Spinal cord (tissue), 10 donors: ENCODE results near the gene IQSEC2. TPM values are rescaled to one million over a fixed set of nuclear protein-coding genes. Genes with fewer than 3 reads are reported as not detected.

Experiments
- DNase-seq, 6 donors: peaks; one replicate each; pipeline versions ENCODE4 v3.0.0 to v3.0.0-alpha.2; 2013 to 2015; ENCODE audit warnings: low spot score in 6 of 6, low read depth in 4 of 6
- H3K27ac ChIP-seq: one replicate; pipeline ENCODE4 v1.5.1; 2013; ENCODE audit warnings: low read depth, low read length, control low read depth
- H3K27me3 ChIP-seq: one replicate; pipeline ENCODE4 v1.6.1; 2013; ENCODE audit warnings: low read length; ENCODE audit not compliant: control insufficient read depth, insufficient read depth
- H3K36me3 ChIP-seq: one replicate; pipeline ENCODE4 v1.6.1; 2013; ENCODE audit warnings: low read length; ENCODE audit not compliant: control insufficient read depth, insufficient read depth
- H3K4me1 ChIP-seq: one replicate; pipeline ENCODE4 v1.6.1; 2013; ENCODE audit warnings: low read length; ENCODE audit not compliant: control insufficient read depth, insufficient read depth
- H3K4me3 ChIP-seq: one replicate; pipeline ENCODE4 v1.5.1; 2013; ENCODE audit warnings: low read depth, low read length, control low read depth
- H3K9me3 ChIP-seq: one replicate; pipeline ENCODE4 v1.6.1; 2013; ENCODE audit warnings: low read length; ENCODE audit not compliant: control insufficient read depth, insufficient read depth
- WGBS: methylation state at CpG from one replicate; pipeline ENCODE4 v1.1.5; 2013; ENCODE audit warnings: missing lambda C conversion rate; ENCODE audit not compliant: insufficient coverage; 5-methylcytosine and 5-hydroxymethylcytosine counted together
- polyA plus RNA-seq, 2 donors: library from polyadenylated mRNA; unstranded; fragments of 120-200 nt; gene quantifications; one replicate each; pipeline ENCODE4 v1.2.1, GENCODE V29; 2013; ENCODE audit not compliant: insufficient read length in 2 of 2
- total RNA-seq, 2 donors: library from RNA; depleted of rRNA in 1 of 2; stranded (reverse); fragments of 120-200 nt in 1 of 2; fragments of >200 nt in 1 of 2; gene quantifications; one replicate each; pipeline versions ENCODE4 v1.2.3 to v1.2.4, GENCODE V29; 2013 to 2014
- donor health status: healthy.

Gene IQSEC2
- total and polyA plus RNA-seq, 4 donors, result 11.8 to 47.8 (median 28.8) TPM

DNA sequence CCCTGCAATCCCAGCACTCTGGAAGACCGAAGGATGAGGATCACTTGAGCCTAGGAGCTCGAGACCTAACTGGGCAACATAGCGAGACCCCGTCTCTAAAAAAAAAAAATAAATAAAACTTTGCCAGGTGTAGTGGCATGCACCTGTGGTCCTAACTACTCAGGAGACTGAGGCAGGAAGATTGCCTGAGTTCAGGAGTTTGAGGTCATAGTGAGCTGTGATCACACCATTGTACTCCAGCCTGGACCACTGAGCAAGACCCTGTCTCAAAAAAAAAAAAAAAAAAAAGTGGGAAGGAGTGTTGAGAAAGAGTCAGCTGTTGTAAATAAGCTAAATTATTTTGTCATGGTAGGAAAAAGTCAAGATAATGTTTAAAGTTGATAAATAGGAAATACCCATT is 27.5 kb upstream of the IQSEC2 start:
- peaks cover 8% of the 10 kb centered on the region for H3K4me1 ChIP-seq
- H3K4me3 ChIP-seq, result no peak overlapping the region
- no peak for DNase-seq
- peaks cover 2% of the 10 kb centered on the region for H3K36me3 ChIP-seq
- no peaks in the 10 kb centered on the region for H3K9me3 ChIP-seq
- peaks cover 25% of the 10 kb centered on the region for H3K27me3 ChIP-seq
- H3K27ac ChIP-seq, result no peak overlapping the region
- 86% methylated on average over 1 of the region's 4 CpGs for WGBS

DNA sequence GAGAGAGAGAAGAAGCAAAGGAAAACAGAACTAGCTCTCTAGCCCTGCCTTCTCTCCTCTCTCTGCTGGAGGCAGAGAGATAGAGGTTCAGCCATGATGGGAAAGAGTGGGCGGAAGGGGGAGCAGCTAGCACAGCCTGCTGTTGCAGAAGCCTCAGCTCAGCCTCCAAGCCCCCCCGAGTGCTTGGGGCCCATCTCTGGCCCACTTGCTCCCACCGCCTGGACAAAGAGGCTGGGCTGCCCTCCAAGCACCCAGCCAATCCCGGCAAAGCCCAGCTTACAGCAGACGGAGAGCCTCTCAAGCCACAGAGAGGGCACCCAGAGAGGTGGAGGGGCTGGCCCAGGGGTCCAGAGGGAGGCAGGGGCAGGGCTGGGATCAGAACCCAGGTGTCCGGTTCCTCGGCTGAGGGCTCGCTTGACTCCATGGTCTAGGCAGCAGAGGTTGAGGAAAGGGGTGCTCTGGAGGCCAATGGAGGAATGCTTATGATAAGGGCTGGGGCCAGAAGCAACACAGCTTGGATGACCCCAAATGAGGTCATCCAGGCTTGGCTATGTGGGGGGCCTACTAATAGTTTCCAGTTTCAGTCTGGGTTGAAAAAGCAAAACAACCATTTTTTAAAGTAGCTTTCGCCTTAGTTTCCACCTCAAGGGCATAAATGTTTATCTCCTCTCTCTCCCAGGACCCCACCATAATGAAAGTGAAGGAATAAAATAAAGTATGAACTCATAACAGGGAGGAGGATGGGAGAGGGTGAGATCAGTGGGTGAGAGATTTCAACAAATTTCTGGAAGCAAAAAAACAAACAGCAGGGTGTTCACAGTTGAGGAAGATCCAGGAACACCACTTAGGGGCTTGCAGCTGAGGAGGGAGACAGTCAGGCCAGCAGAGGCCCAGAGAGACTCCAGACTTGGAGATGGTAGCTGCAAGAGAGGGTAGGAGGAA is 24.9 kb upstream of the IQSEC2 start:
- Histone ChIP-seq H3K9me3 (no peaks in the 10 kb centered on the region), H3K27ac (peak overlapping the region; percentile 29), H3K36me3 (peaks cover 2% of the 10 kb centered on the region), H3K27me3 (peaks cover 22% of the 10 kb centered on the region), H3K4me1 (peaks cover 8% of the 10 kb centered on the region), H3K4me3 (no peak overlapping the region)
- 64% methylated on average over 8 of the region's 9 CpGs for WGBS
- peak in 1 of 6 donors; percentile 55 for DNase-seq

GRCh38 chrX:53305219-53305995 is 24.0 kb upstream of the IQSEC2 start:
- Histone ChIP-seq H3K4me3 (no peak overlapping the region), H3K9me3 (no peaks in the 10 kb centered on the region), H3K27ac (peak overlapping the region; percentile 29), H3K36me3 (peaks cover 2% of the 10 kb centered on the region), H3K4me1 (peaks cover 8% of the 10 kb centered on the region), H3K27me3 (peaks cover 20% of the 10 kb centered on the region)
- 77% methylated on average over 3 of the region's 8 CpGs for WGBS
- no peak for DNase-seq

- Histone ChIP-seq H3K27me3 (peaks cover 24% of the 10 kb centered on the region), H3K4me3 (no peak overlapping the region), H3K9me3 (no peaks in the 10 kb centered on the region), H3K27ac (no peak overlapping the region), H3K36me3 (peaks cover 2% of the 10 kb centered on the region), H3K4me1 (peaks cover 8% of the 10 kb centered on the region)
- DNase-seq, result no peak
- WGBS, result 94% methylated on average over 2 of the region's 5 CpGs
Observed at GRCh38 chrX:53303195-53303594, 21.8 kb upstream of the IQSEC2 start.

GRCh38 chrX:53300157-53300556 is 18.8 kb upstream of the IQSEC2 start:
- whole genome bisulfite sequencing, result 80% methylated on average over 1 of the region's 3 CpGs
- no peak for DNase-seq
- H3K4me3 ChIP-seq, result no peak overlapping the region
- H3K27ac ChIP-seq, result no peak overlapping the region
- no peaks in the 10 kb centered on the region for H3K4me1 ChIP-seq
- no peaks in the 10 kb centered on the region for H3K9me3 ChIP-seq
- peaks cover 21% of the 10 kb centered on the region for H3K27me3 ChIP-seq
- H3K36me3 ChIP-seq, result no peaks in the 10 kb centered on the region

DNA sequence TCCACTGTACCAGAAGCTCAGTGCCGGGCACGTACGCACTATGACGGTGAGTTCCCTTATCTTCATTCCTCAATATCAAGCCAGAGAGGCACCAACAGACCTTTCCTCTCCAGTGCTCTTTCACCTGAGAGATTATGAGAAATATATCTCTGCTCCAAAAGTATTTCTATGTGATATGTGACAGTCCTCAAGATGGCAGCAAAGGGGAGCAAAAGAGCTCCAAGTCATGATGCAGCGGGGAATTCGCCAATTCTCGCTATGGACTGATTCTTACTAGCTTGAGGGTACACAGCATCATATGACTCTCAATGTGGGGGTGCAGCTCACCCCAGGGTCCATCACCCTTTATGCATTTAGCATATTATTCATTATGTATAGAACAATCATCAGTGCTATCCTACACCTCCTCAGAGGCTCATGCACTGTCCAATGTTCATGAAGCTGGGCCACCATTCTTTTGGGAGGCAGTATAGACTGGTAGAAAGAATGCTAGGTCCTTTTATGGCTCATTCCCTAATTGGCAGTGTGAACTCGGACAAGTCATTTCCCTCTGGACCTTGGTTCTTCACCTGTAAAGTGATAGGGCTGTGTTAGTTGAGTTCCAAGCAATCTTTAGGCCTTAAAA is 12.8 kb upstream of the IQSEC2 start:
- H3K27me3 ChIP-seq, result peaks cover 32% of the 10 kb centered on the region

DNA sequence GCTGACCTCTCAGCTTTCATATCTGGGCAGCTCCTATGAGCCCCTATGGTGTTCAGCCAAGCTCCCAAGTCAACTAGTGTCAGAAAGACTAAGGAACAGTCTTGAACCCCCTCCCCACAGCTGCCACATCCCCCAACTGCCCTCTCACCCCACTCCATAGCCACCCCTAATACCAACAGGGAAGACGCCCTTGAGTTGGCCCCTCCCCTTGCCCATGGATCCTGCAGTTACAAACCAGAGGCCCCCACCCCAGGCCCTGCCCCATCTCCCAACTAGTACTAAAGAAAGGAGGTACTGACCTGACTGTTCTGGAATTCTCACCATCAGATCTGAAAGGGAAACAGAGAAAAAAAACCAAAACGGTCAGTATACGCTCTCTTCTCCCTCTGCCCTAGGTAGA is 10.2 kb upstream of the IQSEC2 start:
- H3K27ac ChIP-seq, result no peak overlapping the region

More for the DNA sequence above, 12.8 kb upstream of the IQSEC2 start:
- H3K36me3 ChIP-seq, result no peaks in the 10 kb centered on the region
- DNase-seq, result no peak
- no peak overlapping the region for H3K27ac ChIP-seq
- H3K4me1 ChIP-seq, result peaks cover 18% of the 10 kb centered on the region
- H3K9me3 ChIP-seq, result no peaks in the 10 kb centered on the region
- H3K4me3 ChIP-seq, result no peak overlapping the region
- WGBS, result 82% methylated on average over 3 of the region's 8 CpGs

DNA sequence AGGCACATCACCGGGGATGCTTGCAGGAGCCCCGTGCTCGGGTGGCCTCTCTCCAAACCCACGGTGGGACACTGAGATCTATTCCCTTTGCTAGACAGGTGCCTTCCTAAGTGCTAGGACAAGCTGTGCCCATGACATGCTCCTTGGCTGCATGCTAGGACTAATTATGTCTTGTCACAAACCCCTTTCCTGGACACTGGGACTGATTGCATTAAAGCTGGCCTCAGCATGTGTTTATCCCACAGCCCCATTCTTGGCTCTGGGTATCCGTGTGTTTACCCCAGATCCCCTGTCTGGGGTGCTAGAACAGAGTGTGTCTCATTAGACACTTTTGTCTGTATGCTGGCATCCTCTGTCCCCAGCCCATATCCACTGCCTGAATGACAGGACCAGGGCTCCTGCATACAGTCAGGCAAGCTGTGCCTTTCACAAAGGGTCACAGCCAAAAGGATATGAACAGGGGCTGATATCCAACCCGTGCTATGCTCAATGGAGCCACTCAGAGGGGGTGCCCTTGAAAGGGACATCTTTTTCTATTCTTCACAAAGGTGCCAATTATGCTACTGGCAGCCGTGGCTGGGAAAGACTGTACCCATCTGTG is 9.2 kb upstream of the IQSEC2 start:
- H3K4me3 ChIP-seq, result no peak overlapping the region
- H3K27me3 ChIP-seq, result peaks cover 35% of the 10 kb centered on the region
- H3K36me3 ChIP-seq, result no peaks in the 10 kb centered on the region
- H3K9me3 ChIP-seq, result no peaks in the 10 kb centered on the region
- peak in 2 of 6 donors; percentile 62 to 83 for DNase-seq
- 43% methylated on average over 7 of the region's 7 CpGs for WGBS
- H3K4me1 ChIP-seq, result peaks cover 48% of the 10 kb centered on the region
- no peak overlapping the region for H3K27ac ChIP-seq

More for the DNA sequence above, 10.2 kb upstream of the IQSEC2 start:
- peaks cover 38% of the 10 kb centered on the region for H3K27me3 ChIP-seq
- WGBS, result 93% methylated on average over 2 of the region's 3 CpGs
- no peaks in the 10 kb centered on the region for H3K36me3 ChIP-seq
- no peak for DNase-seq
- H3K9me3 ChIP-seq, result no peaks in the 10 kb centered on the region
- no peak overlapping the region for H3K4me3 ChIP-seq
- H3K4me1 ChIP-seq, result peaks cover 43% of the 10 kb centered on the region

- WGBS, result 8% methylated on average over 6 of the region's 8 CpGs
- H3K4me3 ChIP-seq, result no peak overlapping the region
- H3K9me3 ChIP-seq, result no peaks in the 10 kb centered on the region
- peaks cover 56% of the 10 kb centered on the region for H3K4me1 ChIP-seq
- peak in 2 of 6 donors; percentile 82 to 83 for DNase-seq
- peak overlapping the region; percentile 72 for H3K27ac ChIP-seq
- peaks cover 46% of the 10 kb centered on the region for H3K27me3 ChIP-seq
- no peaks in the 10 kb centered on the region for H3K36me3 ChIP-seq
Observed at GRCh38 chrX:53288189-53288588, 6.8 kb upstream of the IQSEC2 start.
